NCI-H510A (cell line): ENCODE measurements around the gene PTGDR.

Source experiments
- DNase-seq: peaks from one replicate; lab custom pipeline; 2025; lab: John Stamatoyannopoulos, UW

PTGDR gene, protein sequence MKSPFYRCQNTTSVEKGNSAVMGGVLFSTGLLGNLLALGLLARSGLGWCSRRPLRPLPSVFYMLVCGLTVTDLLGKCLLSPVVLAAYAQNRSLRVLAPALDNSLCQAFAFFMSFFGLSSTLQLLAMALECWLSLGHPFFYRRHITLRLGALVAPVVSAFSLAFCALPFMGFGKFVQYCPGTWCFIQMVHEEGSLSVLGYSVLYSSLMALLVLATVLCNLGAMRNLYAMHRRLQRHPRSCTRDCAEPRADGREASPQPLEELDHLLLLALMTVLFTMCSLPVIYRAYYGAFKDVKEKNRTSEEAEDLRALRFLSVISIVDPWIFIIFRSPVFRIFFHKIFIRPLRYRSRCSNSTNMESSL

DNA sequence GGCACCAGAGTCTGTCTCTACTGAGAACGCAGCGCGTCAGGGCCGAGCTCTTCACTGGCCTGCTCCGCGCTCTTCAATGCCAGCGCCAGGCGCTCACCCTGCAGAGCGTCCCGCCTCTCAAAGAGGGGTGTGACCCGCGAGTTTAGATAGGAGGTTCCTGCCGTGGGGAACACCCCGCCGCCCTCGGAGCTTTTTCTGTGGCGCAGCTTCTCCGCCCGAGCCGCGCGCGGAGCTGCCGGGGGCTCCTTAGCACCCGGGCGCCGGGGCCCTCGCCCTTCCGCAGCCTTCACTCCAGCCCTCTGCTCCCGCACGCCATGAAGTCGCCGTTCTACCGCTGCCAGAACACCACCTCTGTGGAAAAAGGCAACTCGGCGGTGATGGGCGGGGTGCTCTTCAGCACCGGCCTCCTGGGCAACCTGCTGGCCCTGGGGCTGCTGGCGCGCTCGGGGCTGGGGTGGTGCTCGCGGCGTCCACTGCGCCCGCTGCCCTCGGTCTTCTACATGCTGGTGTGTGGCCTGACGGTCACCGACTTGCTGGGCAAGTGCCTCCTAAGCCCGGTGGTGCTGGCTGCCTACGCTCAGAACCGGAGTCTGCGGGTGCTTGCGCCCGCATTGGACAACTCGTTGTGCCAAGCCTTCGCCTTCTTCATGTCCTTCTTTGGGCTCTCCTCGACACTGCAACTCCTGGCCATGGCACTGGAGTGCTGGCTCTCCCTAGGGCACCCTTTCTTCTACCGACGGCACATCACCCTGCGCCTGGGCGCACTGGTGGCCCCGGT lies at the start of gene PTGDR:
Gene PTGDR (plus strand): TSS at position 198 of the 778 bp plus-strand sequence. CDS start 117 bp downstream, at position 315.
- DNase-seq: no peak

DNA sequence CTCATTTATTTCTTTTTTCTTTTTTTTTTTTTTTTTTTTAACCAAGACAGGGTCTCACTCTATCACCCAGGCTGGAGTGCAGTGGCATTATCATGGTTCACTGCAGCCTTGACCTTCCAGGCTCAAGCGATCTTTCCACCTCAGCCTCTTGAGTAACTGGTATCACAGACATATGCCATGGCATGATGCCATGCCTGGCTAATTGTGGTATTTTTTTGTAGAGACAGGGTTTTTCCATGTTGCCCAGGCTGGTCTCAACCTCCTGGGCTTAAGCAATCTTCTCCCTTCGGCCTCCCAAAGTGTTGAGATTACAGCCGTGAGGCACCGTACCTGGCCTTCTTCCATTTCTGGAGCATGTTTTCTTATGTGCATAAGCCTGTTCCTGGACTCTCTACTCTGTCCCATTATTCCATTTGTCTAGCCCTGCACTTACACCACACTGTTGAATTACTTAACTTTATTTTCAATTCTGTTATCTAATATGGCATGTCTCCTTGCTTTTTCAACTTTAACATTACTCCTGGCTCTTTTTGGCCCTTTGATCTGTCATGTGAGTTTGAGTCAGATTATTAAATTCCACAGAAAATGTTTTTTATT lies 47.9 kb upstream of the PTGDR start:
- no peak for DNase-seq

DNA sequence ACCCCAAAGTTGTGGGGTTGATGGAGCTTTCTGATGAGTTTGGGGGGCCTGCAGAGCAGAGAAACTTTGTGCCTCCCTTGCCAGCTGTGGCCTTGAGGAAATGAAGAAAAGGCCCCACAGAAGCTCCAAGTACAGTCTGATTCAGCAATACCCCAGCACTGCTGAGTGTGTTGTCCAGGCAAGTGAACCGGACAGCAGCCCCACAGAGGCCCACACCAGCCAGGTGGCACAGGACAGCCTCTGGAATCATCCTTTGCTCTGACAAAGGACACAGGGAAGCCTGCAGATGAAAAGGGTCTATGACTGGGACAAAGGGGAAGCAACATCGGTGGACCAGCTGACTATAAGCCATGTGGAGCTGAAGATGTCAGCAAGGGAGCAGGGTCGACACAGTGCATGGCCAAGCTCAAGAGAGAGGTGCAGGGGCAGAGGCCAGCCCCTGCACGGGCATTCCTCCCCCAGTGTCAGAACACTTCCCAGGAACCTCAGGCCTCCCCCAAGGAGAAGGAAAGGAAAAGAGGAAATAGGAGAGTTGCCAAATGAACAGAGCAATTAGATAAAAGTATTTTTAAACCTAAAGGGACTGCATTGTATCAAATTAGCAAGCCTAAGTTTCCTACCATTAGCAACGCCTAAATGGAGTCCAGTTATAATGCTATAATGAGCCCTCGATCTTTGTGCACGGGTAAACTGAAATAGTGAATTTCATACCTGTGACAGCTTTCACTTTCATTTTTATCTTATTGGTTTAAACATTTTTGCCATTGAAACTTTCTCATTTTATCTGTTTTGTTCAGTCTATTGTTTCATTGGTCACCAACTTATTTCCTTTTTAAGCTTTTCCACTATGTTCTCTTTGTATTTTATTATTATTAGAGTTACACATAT lies 46.3 kb upstream of the PTGDR start:
- DNase-seq: no peak

DNA sequence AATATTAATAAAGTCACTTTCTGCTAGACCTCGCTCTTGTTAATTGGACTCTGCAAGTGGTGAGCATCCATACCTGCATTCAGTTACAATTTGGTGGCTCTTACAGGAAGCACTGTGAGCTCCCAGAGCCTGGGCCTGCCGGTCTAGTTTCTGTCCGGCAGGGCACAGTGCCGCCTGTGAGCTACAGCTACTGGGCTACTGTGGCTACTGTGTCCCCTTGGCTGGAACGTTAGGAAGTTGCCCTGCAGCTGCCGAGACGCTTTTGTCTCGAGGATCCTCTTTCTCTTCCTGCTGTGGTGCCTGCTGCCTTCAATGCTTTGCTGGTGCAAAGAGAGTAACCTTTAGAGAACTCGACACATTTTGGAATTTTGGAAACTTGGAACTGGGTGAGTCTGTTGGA lies 44.6 kb upstream of the PTGDR start:
- DNase-seq: no peak

DNA sequence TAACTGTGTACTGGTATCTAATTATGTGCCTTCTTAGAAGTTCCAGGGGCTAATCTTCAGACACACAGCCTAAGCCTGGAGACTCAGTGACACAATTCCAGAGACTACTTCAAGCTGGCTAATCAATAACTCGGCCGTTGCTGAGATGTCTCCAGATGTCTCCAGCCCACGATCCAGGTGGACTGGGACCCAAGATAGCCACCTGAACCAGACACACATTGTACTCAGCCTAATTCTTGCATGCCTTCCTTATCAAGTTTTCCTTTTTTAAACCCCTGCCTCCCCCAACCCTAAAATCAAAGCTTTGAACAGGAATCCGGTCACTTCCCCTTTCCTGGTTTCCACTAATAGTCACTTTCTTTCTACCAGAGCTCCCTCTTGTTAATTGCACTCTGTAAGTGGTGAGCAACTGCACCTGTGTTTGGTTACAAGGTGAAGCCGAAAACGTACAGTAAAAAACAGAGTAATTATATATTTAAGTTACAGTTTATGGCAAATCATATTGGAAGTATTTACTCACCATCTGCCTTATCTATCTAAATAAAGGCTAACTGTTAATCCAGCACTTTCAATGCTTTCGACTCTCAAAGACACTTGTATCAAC lies 39.8 kb upstream of the PTGDR start:
- DNase-seq: no peak

- DNase-seq: no peak
Measured at GRCh38 chr14:52233693-52234092, 33.8 kb upstream of the PTGDR start.

DNA sequence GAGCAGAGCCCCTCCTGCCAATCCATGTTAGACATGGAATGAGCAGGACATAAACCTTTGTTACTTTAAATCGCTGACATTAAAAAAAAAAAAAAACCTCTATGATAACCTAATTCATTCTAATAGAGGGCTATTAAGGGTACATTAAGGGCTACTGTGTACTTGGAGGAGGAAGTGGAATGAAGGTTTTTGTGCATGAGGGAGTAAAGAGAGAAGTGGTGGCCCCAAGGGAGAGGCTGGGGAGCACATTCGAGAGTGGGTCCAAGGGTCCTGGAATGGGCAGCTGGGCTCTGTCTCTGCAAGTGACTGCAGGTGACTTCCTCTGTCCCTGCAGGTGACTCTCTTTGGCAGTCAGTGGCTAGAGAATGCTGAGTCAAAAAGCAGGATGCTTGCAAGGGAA lies 32.1 kb upstream of the PTGDR start:
- DNase-seq: no peak

DNA sequence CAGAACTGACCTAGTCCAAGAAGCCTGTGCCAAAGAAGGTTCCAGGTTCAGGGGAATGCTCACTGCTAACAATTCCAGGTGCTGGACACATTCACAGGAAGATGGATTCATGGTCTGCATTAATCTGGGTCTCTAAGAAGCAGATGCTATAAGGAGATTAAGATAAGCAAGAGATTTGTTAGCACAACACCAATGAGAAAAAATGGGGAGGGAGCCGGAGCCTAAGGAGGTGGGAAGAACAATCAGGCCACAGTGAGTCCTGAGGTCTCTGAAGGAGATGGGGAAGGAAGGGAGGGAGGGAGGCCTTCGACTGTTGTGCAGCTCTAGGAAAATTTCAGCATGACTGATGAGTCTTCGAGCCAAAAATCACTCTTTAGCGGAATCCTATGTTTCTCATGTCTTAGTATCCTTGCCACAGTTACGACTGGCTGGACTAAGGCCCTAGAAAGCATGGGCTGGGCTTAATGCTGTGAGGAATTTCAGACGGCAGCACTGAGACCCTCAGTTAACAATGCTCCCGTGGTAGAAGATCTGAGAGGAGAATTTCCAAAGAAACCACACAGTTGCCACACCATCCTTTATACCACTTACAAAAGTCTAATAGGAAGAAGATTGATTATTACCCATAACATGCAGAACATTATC lies 31.5 kb upstream of the PTGDR start:
- no peak for DNase-seq

DNA sequence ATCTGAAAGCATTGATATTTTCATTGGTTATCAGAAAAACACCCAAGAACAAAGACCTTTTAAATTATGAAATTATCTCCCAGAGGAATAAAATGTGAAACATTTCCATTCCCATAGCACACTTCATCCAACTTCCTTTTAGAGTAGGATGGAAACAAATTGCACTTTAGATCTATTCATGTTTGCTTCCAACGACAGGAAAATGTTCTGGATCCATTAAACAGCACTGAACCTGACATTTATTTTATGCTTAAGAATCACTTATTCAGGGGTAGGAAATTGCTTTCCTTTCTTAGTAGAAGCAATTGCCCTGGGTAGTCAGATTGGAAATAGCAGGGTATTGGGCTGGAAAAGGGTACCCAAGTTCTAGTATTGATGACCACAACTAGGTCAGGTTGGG lies 28.8 kb upstream of the PTGDR start:
- DNase-seq: no peak

GRCh38 chr14:52240623-52241022 lies 26.9 kb upstream of the PTGDR start:
- no peak for DNase-seq

DNA sequence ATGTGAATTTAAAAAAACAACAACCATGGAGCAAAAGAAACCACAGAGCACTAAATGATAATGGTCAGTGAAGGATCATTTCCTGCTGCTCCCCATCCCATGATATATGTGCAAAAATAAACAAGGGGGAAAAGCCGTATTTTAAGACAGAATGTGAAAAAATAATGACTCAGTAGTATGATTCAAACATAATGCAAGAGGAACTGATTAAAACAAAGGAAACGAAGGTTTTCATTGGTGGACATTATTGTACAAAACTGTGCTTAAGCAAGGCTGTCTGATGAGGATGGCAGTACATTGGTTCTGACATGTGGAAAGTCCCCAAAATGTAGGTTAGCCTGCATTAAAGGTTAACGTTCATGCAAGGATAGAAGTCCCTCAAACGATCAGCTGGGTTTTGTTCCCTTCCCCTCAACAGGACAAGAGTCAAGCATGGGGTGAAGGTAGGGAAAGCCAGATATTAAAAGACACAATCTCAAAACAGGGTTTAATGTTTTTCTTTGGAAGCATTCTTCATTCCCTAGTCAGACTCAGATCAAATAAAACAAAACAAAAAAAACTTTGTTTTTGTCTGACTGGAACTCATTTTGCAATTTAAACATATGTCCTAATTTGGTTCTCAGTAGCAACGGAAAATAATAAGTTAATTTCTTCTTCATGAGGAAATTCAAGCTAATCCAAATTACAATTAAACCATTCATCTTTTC lies 26.3 kb upstream of the PTGDR start:
- DNase-seq: no peak

- no peak for DNase-seq
Measured at GRCh38 chr14:52244328-52244727, 23.2 kb upstream of the PTGDR start.

- DNase-seq: no peak
Measured at GRCh38 chr14:52244997-52245396, 22.5 kb upstream of the PTGDR start.

GRCh38 chr14:52248057-52248456 lies 19.4 kb upstream of the PTGDR start:
- no peak for DNase-seq

- DNase-seq: no peak
Measured at GRCh38 chr14:52251724-52252123, 15.8 kb upstream of the PTGDR start.

DNA sequence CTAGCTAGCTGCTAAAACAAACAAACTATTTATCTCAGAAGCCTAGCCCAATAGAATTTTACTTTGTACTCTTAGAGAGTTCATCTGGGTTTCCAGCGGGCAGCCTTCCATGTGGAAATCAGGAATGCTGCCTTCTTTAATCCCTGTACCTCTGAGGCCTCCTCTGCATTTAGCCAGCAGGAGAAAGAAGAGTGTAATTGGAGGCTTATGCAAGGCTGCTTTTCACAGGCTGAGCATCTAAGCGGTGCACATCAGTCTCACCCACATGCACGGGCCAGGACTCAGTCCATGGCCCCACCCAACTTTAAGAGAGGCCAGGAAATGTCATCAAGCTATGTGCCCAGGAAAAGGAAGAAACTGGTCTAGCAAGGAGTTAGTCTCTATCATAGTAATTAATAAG lies 14.0 kb upstream of the PTGDR start:
- no peak for DNase-seq

- no peak for DNase-seq
Measured at GRCh38 chr14:52254086-52254485, 13.4 kb upstream of the PTGDR start.

GRCh38 chr14:52258783-52259182 lies 8.7 kb upstream of the PTGDR start:
- DNase-seq: no peak

DNA sequence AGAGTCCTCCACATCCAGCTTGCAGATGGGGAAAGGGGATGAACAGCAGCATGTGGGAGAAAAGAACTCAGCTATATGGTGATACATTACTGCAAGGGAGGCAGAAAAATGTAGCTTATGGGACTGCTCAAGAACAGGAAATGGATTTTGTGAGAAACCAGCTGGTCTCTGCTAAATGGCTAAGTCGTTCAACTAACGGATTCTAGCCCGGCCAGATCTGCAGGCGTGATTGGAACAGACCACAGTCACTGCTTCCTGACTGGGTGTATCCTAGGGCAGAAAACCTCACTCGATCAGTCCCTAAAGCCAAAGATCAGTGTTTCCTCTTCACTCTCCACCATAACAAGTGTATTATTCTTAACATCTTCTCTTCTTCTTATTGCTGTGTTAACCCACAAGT lies 8.1 kb upstream of the PTGDR start:
- DNase-seq: no peak

GRCh38 chr14:52262600-52262999 lies 4.9 kb upstream of the PTGDR start:
- no peak for DNase-seq

- DNase-seq: no peak
Measured at GRCh38 chr14:52263190-52263589, 4.3 kb upstream of the PTGDR start.
